BE2C (cell line): ENCODE measurements around the gene SYT14.

Experiments
- DNase-seq: peaks from one replicate; pipeline ENCODE4 v3.0.0-alpha.2; 2020
- H3K27me3 ChIP-seq: fragments of 250-450 bp; sonication (Bioruptor Pico); 2 replicates; pipeline ENCODE4 v1.5.1; 2020; ENCODE audit warnings: mild to moderate bottlenecking
- H3K36me3 ChIP-seq: fragments of 250-450 bp; sonication (Bioruptor Pico); 2 replicates; pipeline ENCODE4 v1.5.1; 2020; ENCODE audit warnings: mild to moderate bottlenecking
- H3K4me1 ChIP-seq: fragments of 250-450 bp; sonication (Bioruptor Pico); 2 replicates; pipeline ENCODE4 v1.5.1; 2020
- H3K4me3 ChIP-seq: 2 replicates; pipeline ENCODE4 v1.5.1; 2011; ENCODE audit warnings: low read depth, low read length
- H3K9me3 ChIP-seq: fragments of 250-450 bp; sonication (Bioruptor Pico); 2 replicates; pipeline ENCODE4 v1.5.1; 2020
- CTCF ChIP-seq: IDR thresholded peaks from 2 replicates; pipeline ENCODE4 v1.5.1; 2012; ENCODE audit warnings: mild to moderate bottlenecking, low read depth, low read length

The SYT14 gene

DNA sequence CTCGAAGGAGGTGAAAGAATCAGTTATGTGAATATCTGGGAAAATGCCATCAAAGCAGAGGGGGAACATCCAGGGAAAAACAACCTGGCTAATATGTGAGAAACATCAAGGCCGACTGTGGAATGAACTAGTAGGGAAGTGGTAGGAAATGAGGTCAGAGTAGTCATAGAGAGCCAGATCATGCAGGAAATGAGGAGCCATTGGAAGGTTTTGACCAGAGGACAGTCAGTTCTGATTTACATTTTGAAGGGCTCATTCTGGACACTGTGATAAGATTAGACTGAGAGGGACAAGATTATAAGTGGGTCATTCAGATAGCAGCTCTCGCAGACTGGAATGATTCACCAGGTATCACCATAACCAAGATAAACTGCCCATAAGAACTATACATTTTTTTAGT, 63.7 kb downstream of the SYT14 start:
- no peak for DNase-seq
- H3K4me1 ChIP-seq: peaks cover 25% of the 10 kb centered on the region
- no peaks in the 10 kb centered on the region for H3K9me3 ChIP-seq
- TF ChIP-seq CTCF: no peak
- H3K36me3 ChIP-seq: no peaks in the 10 kb centered on the region
- H3K27me3 ChIP-seq: no peaks in the 10 kb centered on the region
- no peak overlapping the region for H3K4me3 ChIP-seq

- Histone ChIP-seq H3K36me3 (no peaks in the 10 kb centered on the region), H3K9me3 (no peaks in the 10 kb centered on the region), H3K4me1 (peaks cover 25% of the 10 kb centered on the region), H3K27me3 (no peaks in the 10 kb centered on the region), H3K4me3 (no peak overlapping the region)
- no peak for TF ChIP-seq CTCF
- DNase-seq: no peak
Observed at GRCh38 chr1:210003501-210003900, 65.5 kb downstream of the SYT14 start.

DNA sequence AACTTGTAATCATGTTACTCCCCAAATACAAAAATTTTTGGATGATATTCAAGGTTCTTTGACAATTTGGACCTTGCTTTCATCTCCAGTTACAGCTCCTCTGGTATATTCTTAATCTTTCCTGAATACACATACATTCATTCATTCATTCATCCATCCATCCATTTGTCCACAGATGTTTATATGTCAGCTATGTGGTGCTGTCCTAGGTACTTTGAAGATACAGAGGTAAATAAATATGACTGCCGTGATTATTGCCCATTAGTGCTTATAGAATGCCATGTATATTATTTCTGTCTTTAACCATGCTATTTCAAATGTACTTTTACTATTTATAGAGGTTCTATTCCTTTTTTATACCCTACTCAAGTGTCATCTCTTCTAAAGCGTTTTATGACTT, 72.1 kb downstream of the SYT14 start:
- no peak for DNase-seq
- no peak overlapping the region for H3K4me3 ChIP-seq
- H3K9me3 ChIP-seq: no peaks in the 10 kb centered on the region
- H3K4me1 ChIP-seq: no peaks in the 10 kb centered on the region
- no peaks in the 10 kb centered on the region for H3K36me3 ChIP-seq
- no peaks in the 10 kb centered on the region for H3K27me3 ChIP-seq
- no peak for TF ChIP-seq CTCF

GRCh38 chr1:210021145-210021860, 83.3 kb downstream of the SYT14 start:
- no peak for DNase-seq
- peaks cover 14% of the 10 kb centered on the region for H3K36me3 ChIP-seq
- no peaks in the 10 kb centered on the region for H3K27me3 ChIP-seq
- no peak for TF ChIP-seq CTCF
- no peaks in the 10 kb centered on the region for H3K9me3 ChIP-seq
- H3K4me3 ChIP-seq: no peak overlapping the region
- no peaks in the 10 kb centered on the region for H3K4me1 ChIP-seq

DNA sequence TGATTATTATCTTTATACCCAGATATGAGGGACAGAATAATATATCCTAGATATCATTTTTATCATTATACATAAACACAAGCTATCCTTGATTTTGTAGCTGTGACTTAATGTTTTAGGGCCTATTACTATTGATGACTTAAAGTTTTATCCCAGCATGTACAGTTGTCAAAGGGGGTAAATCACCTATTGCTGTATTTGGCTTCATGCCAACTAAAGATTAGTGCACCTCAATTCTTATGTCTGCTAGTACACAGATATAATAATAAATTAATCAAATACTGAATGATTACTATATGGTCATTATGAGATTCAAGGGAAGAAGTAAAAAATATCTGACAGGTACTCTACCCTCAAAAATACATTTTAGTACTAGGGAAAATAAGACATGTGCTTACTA, 84.0 kb downstream of the SYT14 start:
- DNase-seq: no peak
- no peak for TF ChIP-seq CTCF
- no peaks in the 10 kb centered on the region for H3K27me3 ChIP-seq
- H3K4me3 ChIP-seq: no peak overlapping the region
- H3K4me1 ChIP-seq: no peaks in the 10 kb centered on the region
- peaks cover 14% of the 10 kb centered on the region for H3K36me3 ChIP-seq
- H3K9me3 ChIP-seq: no peaks in the 10 kb centered on the region

GRCh38 chr1:210024282-210024681, 86.3 kb downstream of the SYT14 start:
- Histone ChIP-seq H3K4me1 (no peaks in the 10 kb centered on the region), H3K27me3 (no peaks in the 10 kb centered on the region), H3K9me3 (no peaks in the 10 kb centered on the region), H3K36me3 (peaks cover 14% of the 10 kb centered on the region), H3K4me3 (no peak overlapping the region)
- DNase-seq: no peak
- no peak for TF ChIP-seq CTCF
